Stimulated activated CD8-positive, alpha-beta memory T cell treated with anti-CD3 and anti-CD28 coated beads, Interleukin-7, amount 100 ng/mL, for 4 hours (primary cell): ENCODE measurements around the gene DCLK1.

Experiments
- DNase-seq, 2 donors: peaks; one replicate each; pipeline ENCODE4 v3.0.0-alpha.2; 2020; ENCODE audit warnings: low read depth in 2 of 2

DCLK1 gene

GRCh38 chr13:36038785-36039555, 92.2 kb downstream of the DCLK1 start:
- no peak for DNase-seq

- no peak for DNase-seq
Observed at GRCh38 chr13:36033035-36033434, 98.1 kb downstream of the DCLK1 start.

GRCh38 chr13:36031490-36031889, 99.7 kb downstream of the DCLK1 start:
- no peak for DNase-seq

GRCh38 chr13:36030670-36031331, 100.4 kb downstream of the DCLK1 start:
- no peak for DNase-seq

GRCh38 chr13:36029166-36029565, 102.0 kb downstream of the DCLK1 start:
- no peak for DNase-seq

- no peak for DNase-seq
Observed at GRCh38 chr13:36028359-36029025, 102.7 kb downstream of the DCLK1 start.

- DNase-seq, result no peak
Observed at GRCh38 chr13:36026531-36026930, 104.7 kb downstream of the DCLK1 start.

- no peak for DNase-seq
Observed at GRCh38 chr13:36014763-36015162, 116.4 kb downstream of the DCLK1 start.

- no peak for DNase-seq
Observed at GRCh38 chr13:36006894-36007675, 124.1 kb downstream of the DCLK1 start.

- no peak for DNase-seq
Observed at GRCh38 chr13:36006347-36006746, 124.8 kb downstream of the DCLK1 start.

GRCh38 chr13:36001561-36001960, 129.6 kb downstream of the DCLK1 start:
- no peak for DNase-seq

GRCh38 chr13:36000028-36000427, 131.2 kb downstream of the DCLK1 start:
- DNase-seq, result no peak

- DNase-seq, result no peak
Observed at GRCh38 chr13:35996360-35996759, 134.8 kb downstream of the DCLK1 start.

GRCh38 chr13:35995136-35995535, 136.0 kb downstream of the DCLK1 start:
- DNase-seq, result no peak

GRCh38 chr13:35994131-35994966, 136.8 kb downstream of the DCLK1 start:
- DNase-seq, result no peak

- DNase-seq, result no peak
Observed at GRCh38 chr13:35993686-35994085, 137.5 kb downstream of the DCLK1 start.

- no peak for DNase-seq
Observed at GRCh38 chr13:35992964-35993363, 138.2 kb downstream of the DCLK1 start.

GRCh38 chr13:35990196-35990595, 141.0 kb downstream of the DCLK1 start:
- DNase-seq, result no peak

- DNase-seq, result no peak
Observed at GRCh38 chr13:35988648-35989081, 142.5 kb downstream of the DCLK1 start.

GRCh38 chr13:35987572-35988513, 143.3 kb downstream of the DCLK1 start:
- no peak for DNase-seq
